ENCODE results near the gene FXYD7. TPM values are rescaled to one million over a fixed set of nuclear protein-coding genes. Genes with fewer than 3 reads are reported as not detected.

Gene FXYD7
- total and polyA plus RNA-seq, 9 of the 15 experiments (the other 6 are each of a cell fraction or from before 2014, with no cell fraction given): 0.10 to 0.80 (median 0.31) TPM; not detected in 3

DNA sequence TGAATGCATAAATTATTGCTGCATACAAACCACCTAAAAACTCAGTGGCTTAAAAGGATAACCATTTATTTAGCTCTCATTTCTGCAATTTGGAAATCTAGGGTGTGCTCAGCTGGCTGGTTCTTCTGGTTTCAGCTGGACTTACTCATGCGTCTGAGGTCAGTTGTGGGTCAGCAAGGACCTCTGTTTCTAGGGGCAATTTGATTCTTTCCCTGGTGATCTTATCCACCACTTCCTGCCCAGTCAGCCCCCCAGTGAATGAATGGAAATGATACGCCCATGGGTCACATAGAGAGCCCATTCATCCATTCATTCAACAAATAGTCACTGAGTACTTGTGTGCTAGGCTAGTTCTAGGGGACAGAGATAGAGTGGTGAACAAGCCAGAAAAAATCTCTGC, 21.4 kb downstream of the FXYD7 start (continued):
- TF ChIP-seq ZNF3 (CRISPR knock-in tag; IDR thresholded peaks at IDR 0.05) (no peak), IFI16 (CRISPR knock-in tag; IDR thresholded peaks at IDR 0.05) (no peak), ELF4 (CRISPR knock-in tag; IDR thresholded peaks at IDR 0.05) (0 out of 2 replicates have a peak, but pooled peaks have one; percentile 30), ZNF24 (IDR thresholded peaks at IDR 0.05) (peak; percentile 15; the same call in 1 of the 2 replicates)
- TF ChIP-seq, protein P1, sequence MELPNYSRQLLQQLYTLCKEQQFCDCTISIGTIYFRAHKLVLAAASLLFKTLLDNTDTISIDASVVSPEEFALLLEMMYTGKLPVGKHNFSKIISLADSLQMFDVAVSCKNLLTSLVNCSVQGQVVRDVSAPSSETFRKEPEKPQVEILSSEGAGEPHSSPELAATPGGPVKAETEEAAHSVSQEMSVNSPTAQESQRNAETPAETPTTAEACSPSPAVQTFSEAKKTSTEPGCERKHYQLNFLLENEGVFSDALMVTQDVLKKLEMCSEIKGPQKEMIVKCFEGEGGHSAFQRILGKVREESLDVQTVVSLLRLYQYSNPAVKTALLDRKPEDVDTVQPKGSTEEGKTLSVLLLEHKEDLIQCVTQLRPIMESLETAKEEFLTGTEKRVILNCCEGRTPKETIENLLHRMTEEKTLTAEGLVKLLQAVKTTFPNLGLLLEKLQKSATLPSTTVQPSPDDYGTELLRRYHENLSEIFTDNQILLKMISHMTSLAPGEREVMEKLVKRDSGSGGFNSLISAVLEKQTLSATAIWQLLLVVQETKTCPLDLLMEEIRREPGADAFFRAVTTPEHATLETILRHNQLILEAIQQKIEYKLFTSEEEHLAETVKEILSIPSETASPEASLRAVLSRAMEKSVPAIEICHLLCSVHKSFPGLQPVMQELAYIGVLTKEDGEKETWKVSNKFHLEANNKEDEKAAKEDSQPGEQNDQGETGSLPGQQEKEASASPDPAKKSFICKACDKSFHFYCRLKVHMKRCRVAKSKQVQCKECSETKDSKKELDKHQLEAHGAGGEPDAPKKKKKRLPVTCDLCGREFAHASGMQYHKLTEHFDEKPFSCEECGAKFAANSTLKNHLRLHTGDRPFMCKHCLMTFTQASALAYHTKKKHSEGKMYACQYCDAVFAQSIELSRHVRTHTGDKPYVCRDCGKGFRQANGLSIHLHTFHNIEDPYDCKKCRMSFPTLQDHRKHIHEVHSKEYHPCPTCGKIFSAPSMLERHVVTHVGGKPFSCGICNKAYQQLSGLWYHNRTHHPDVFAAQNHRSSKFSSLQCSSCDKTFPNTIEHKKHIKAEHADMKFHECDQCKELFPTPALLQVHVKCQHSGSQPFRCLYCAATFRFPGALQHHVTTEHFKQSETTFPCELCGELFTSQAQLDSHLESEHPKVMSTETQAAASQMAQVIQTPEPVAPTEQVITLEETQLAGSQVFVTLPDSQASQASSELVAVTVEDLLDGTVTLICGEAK (IDR thresholded peaks at IDR 0.05): no peak
- TF ChIP-seq, protein P1 (CRISPR knock-in tag; IDR thresholded peaks at IDR 0.05): no peak
